Neutrophil (primary cell): Measurements from ENCODE around the gene ZNF829.

Experiments used
- H3K27ac ChIP-seq: fragments of 200-600 bp; sonication (generic); 2 replicates; pipeline ENCODE4 v1.5.1; 2016; ENCODE audit warnings: mild to moderate bottlenecking, moderate library complexity
- H3K27me3 ChIP-seq: fragments of 200-600 bp; sonication (generic); 2 replicates; pipeline ENCODE4 v1.6.0; 2016; ENCODE audit warnings: mild to moderate bottlenecking
- H3K36me3 ChIP-seq: fragments of 200-600 bp; sonication (generic); 2 replicates; pipeline ENCODE4 v1.5.1; 2017
- H3K4me1 ChIP-seq, 2 experiments: fragments of 200-600 bp in 1 of 2; sonication (generic) in 1 of 2; 1 replicate in 1 of 2; 2 replicates in 1 of 2; pipeline versions ENCODE4 v1.5.1 to v1.6.1; 2013 to 2016; ENCODE audit warnings: low read depth in 1 of 2, low read length in 1 of 2, mild to moderate bottlenecking in 1 of 2, moderate library complexity in 1 of 2; ENCODE audit not compliant: control insufficient read depth in 1 of 2, insufficient read depth in 1 of 2
- H3K4me3 ChIP-seq, 2 experiments: fragments of 200-600 bp in 1 of 2; sonication (generic) in 1 of 2; 1 replicate in 1 of 2; 2 replicates in 1 of 2; pipeline ENCODE4 v1.5.1; 2013 to 2016; ENCODE audit warnings: low read depth in 1 of 2, low read length in 1 of 2, mild to moderate bottlenecking in 1 of 2, moderate library complexity in 1 of 2
- H3K9me3 ChIP-seq: fragments of 200-600 bp; sonication (generic); 2 replicates; pipeline ENCODE4 v1.5.1; 2016
- TF ChIP-seq, protein P1 (sequence below): fragments of 200-600 bp; sonication (generic); IDR thresholded peaks from 2 replicates; pipeline ENCODE4 v1.5.1; 2016; ENCODE audit warnings: antibody characterized with exemption

ZNF829 gene

DNA sequence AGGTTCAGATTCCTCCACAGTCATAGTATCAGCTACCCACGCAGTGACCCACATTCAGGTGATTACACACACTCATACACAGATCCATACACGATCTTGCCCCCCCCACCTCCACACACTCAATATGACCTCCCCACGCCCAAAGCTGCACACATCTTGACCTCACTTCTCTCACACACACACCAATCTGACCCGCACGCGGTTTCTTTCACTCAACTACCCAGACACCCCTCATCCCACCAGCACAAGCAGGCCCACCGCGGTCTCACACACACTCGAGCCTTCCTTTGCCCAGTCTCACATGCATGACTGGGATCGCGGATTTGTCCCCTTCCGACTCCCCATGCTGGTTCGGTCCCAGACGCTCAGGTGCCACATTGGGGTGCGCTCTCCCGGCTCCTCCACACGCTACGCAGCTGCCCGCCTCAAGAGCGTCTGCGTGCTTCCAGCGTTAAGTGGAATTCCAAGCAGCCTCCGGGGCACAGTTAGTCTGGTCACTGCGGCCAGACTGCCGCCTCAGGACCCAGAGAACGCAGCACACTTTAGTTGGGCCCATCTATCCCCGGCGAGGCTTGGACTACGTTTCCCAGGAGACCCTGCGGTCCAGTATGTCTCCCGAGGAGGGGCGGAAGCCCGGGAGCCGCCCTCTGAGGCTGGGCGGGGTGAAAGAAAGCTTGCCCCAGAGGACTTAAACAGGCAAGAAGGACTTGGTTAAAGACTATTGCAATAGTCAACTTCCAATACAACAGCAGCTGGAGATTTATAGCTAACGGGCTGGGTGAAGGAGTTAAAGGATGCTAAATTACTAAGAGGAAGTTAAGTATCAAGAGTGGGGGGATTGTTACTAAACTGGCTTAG, 66.2 kb downstream of the ZNF829 start:
- no peaks in the 10 kb centered on the region for H3K36me3 ChIP-seq
- TF ChIP-seq, protein P1, sequence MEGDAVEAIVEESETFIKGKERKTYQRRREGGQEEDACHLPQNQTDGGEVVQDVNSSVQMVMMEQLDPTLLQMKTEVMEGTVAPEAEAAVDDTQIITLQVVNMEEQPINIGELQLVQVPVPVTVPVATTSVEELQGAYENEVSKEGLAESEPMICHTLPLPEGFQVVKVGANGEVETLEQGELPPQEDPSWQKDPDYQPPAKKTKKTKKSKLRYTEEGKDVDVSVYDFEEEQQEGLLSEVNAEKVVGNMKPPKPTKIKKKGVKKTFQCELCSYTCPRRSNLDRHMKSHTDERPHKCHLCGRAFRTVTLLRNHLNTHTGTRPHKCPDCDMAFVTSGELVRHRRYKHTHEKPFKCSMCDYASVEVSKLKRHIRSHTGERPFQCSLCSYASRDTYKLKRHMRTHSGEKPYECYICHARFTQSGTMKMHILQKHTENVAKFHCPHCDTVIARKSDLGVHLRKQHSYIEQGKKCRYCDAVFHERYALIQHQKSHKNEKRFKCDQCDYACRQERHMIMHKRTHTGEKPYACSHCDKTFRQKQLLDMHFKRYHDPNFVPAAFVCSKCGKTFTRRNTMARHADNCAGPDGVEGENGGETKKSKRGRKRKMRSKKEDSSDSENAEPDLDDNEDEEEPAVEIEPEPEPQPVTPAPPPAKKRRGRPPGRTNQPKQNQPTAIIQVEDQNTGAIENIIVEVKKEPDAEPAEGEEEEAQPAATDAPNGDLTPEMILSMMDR = no peak
- H3K27me3 ChIP-seq = no peaks in the 10 kb centered on the region
- H3K4me1 ChIP-seq = peaks cover 22 to 24% of the 10 kb centered on the region in 2 experiments
- H3K4me3 ChIP-seq = peak overlapping the region; percentile 65 to 80
- no peaks in the 10 kb centered on the region for H3K9me3 ChIP-seq
- peak overlapping the region; percentile 82 for H3K27ac ChIP-seq

DNA sequence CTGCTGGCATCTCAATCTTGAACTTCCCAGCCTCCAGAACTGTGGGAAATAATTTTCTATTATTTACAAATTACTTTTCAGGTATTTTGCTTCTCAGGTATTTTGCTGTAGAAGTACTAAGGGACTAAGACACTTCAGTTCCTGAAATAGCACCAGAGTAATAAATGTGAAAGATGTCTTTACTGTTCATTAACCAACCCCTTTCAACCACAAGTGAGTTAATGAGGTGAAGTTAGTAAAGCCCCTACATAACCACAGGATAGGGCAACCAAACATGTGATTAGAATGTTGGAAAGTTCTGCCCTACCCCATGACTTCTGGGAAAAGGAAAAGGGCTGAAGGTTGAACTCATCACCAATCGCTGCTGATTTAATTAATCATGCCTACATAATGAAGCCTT, 68.1 kb downstream of the ZNF829 start:
- Histone ChIP-seq H3K4me1 (peaks cover 22 to 24% of the 10 kb centered on the region in 2 experiments), H3K9me3 (no peaks in the 10 kb centered on the region), H3K4me3 (no peak overlapping the region), H3K27me3 (no peaks in the 10 kb centered on the region), H3K27ac (no peak overlapping the region), H3K36me3 (no peaks in the 10 kb centered on the region)
- TF ChIP-seq, protein P1 = no peak

DNA sequence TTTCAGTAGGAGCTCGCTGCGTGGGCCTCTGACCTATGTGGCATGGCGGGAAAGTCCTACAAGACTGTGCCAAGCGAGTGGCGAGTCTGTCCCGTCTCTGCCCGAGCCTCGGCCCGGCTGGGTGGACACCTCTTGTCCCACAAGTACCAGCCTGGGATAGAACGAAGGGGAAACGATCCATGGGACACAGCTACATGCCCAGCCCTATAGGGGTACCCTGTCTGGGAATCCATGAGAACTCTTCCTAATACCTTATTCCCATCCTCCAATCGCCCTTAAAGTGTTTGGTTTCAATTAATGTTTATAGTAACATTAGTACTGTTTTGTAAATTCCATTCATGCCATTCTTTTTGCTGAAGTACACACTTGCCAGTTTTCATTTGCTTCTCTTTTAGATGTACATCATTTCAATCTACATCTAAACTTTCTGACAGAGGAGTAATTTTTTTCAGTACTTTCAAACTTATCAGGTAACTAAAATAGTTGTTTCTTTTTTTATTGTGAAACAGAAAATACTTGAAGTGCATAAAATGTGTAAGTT, 77.2 kb downstream of the ZNF829 start:
- TF ChIP-seq, protein P1 = no peak
- peaks cover 14 to 18% of the 10 kb centered on the region in 2 experiments for H3K4me1 ChIP-seq
- H3K9me3 ChIP-seq = peaks cover under 1% of the 10 kb centered on the region
- H3K36me3 ChIP-seq = no peaks in the 10 kb centered on the region
- peak overlapping the region; percentile 72 to 74 for H3K4me3 ChIP-seq
- H3K27ac ChIP-seq = no peak overlapping the region
- no peaks in the 10 kb centered on the region for H3K27me3 ChIP-seq
